Measurements from ENCODE around the gene CCDC92.

DNA sequence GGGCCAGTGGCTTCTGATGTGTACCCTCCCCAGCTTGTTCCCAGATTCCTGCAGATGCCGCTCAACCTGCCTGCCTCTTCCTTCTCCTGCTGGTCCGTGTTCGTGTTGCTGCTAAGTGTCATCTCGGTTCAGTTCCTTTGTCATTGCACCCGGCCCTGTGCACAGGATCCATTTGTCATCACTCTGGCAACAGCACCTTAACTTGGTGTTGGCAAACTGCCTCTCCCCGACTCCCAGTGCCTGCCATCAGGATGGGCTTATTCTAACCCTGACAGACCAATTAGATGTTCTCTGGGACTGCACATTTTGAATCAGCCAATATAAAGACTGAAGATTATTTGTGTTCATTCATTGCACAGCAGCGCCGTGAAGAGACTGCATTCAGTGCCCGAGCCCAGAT, 73.3 kb downstream of the CCDC92 start:
- TF ChIP-seq, protein P1, sequence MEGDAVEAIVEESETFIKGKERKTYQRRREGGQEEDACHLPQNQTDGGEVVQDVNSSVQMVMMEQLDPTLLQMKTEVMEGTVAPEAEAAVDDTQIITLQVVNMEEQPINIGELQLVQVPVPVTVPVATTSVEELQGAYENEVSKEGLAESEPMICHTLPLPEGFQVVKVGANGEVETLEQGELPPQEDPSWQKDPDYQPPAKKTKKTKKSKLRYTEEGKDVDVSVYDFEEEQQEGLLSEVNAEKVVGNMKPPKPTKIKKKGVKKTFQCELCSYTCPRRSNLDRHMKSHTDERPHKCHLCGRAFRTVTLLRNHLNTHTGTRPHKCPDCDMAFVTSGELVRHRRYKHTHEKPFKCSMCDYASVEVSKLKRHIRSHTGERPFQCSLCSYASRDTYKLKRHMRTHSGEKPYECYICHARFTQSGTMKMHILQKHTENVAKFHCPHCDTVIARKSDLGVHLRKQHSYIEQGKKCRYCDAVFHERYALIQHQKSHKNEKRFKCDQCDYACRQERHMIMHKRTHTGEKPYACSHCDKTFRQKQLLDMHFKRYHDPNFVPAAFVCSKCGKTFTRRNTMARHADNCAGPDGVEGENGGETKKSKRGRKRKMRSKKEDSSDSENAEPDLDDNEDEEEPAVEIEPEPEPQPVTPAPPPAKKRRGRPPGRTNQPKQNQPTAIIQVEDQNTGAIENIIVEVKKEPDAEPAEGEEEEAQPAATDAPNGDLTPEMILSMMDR (IDR thresholded peaks at IDR 0.05), result no peak
- no peak for TF ChIP-seq EZH2 (IDR thresholded peaks at IDR 0.05)
